Stimulated activated naive CD4-positive, alpha-beta T cell treated with Interleukin-2 at 50 U/mL for 16 hours (primary cell): ENCODE measurements around the gene TCERG1L.
"Not testable (repeated sequence)": the region's sequence is repeated elsewhere in the genome, so short reads cannot be mapped to it uniquely, and the experiment has no call there.

Source experiments
- DNase-seq: peaks from one replicate; lab custom pipeline; 2025; lab: John Stamatoyannopoulos, UW

TCERG1L gene

GRCh38 chr10:131184503-131184902, 127.0 kb downstream of the TCERG1L start:
- no peak for DNase-seq

GRCh38 chr10:131183546-131184045, 127.9 kb downstream of the TCERG1L start:
- no peak for DNase-seq

- DNase-seq, result no peak
Measured at GRCh38 chr10:131181456-131181855, 130.1 kb downstream of the TCERG1L start.

GRCh38 chr10:131180740-131181415, 130.6 kb downstream of the TCERG1L start:
- no peak for DNase-seq

- no peak for DNase-seq
Measured at GRCh38 chr10:131180086-131180485, 131.4 kb downstream of the TCERG1L start.

- DNase-seq, result no peak
Measured at GRCh38 chr10:131179361-131179760, 132.2 kb downstream of the TCERG1L start.

GRCh38 chr10:131178521-131179331, 132.8 kb downstream of the TCERG1L start:
- no peak for DNase-seq

- no peak for DNase-seq
Measured at GRCh38 chr10:131177431-131178327, 133.8 kb downstream of the TCERG1L start.

GRCh38 chr10:131176907-131177306, 134.6 kb downstream of the TCERG1L start:
- no peak for DNase-seq

- DNase-seq, result not testable (repeated sequence)
Measured at GRCh38 chr10:131176324-131176723, 135.2 kb downstream of the TCERG1L start.

GRCh38 chr10:131175891-131176290, 135.6 kb downstream of the TCERG1L start:
- no peak for DNase-seq

GRCh38 chr10:131174651-131175540, 136.6 kb downstream of the TCERG1L start:
- no peak for DNase-seq

GRCh38 chr10:131174211-131174565, 137.3 kb downstream of the TCERG1L start:
- no peak for DNase-seq

GRCh38 chr10:131173484-131174210, 137.9 kb downstream of the TCERG1L start:
- DNase-seq, result no peak

- DNase-seq, result no peak
Measured at GRCh38 chr10:131172433-131172832, 139.1 kb downstream of the TCERG1L start.

- no peak for DNase-seq
Measured at GRCh38 chr10:131169146-131169545, 142.4 kb downstream of the TCERG1L start.

GRCh38 chr10:131168238-131168875, 143.2 kb downstream of the TCERG1L start:
- DNase-seq, result no peak

- DNase-seq, result no peak
Measured at GRCh38 chr10:131167036-131167860, 144.3 kb downstream of the TCERG1L start.

- DNase-seq, result no peak
Measured at GRCh38 chr10:131166486-131166885, 145.0 kb downstream of the TCERG1L start.
